ENCODE results near the gene B3GALT5. TPM values are rescaled to one million over a fixed set of nuclear protein-coding genes. Genes with fewer than 3 reads are reported as not detected.

Gene B3GALT5, protein sequence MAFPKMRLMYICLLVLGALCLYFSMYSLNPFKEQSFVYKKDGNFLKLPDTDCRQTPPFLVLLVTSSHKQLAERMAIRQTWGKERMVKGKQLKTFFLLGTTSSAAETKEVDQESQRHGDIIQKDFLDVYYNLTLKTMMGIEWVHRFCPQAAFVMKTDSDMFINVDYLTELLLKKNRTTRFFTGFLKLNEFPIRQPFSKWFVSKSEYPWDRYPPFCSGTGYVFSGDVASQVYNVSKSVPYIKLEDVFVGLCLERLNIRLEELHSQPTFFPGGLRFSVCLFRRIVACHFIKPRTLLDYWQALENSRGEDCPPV
- total RNA-seq: not detected

GRCh38 chr21:39612233-39613040, at the start of gene B3GALT5:
TSS of gene B3GALT5 (plus strand) at chr21:39612940. CDS start at chr21:39660560, 47,620 bp downstream.
- Histone ChIP-seq H3K27ac (no peak within 1 kb of the TSS), H3K4me3 (peak within 1 kb of the TSS in 1 of 2 donors; percentile 42), H3K36me3 (no peaks in the 10 kb centered on the region), H3K27me3 (peaks cover 3 to 5% of the 10 kb centered on the region in 2 donors), H3K9me3 (no peaks in the 10 kb centered on the region), H3K4me1 (peaks cover 0 to 5% of the 10 kb centered on the region in 2 donors)
- no peak for TF ChIP-seq CTCF (IDR thresholded peaks at IDR 0.05)
- no peak for DNase-seq (ENCODE audit: low spot score)

- no peak overlapping the region for H3K4me3 ChIP-seq
Measured at GRCh38 chr21:39564200-39564599, 48.5 kb upstream of the B3GALT5 start.

DNA sequence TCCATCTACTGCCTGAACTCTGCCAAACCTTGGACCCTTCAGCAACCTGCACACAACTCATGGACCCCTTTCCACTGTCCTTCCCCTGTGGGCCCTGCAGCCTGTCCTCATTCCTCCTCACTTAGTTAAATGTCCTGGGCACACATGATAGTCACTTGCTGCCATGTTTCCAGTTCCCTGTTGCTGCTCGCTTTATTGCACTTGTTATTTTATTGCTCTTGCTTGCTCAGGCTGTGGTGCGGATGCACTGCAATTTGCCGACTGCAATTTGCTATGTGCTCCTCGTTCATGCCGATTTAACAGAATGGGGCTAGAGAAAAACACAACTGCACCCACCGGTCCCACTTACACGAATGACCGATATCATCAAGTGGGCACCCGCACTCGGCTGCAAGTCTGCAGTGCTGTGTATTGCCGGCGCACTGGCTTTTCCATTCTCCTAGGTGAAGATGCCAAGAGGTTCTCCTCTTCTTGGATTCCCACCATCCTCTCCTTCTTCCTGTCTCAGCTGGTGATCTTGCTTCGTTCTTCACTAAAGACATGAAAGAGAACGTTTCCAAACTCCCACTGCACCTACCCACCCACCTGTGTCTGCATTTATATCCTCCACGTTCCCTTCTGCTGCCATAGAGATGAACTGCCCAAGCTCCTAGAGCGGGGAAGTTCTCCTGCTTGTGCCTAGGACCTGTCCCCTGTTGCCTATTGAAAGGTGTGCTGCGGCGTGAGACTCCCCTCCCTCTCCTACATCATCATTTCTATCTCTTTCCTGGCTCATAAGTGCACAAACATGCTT, 45.4 kb upstream of the B3GALT5 start:
- H3K4me3 ChIP-seq: no peak overlapping the region
- no peaks in the 10 kb centered on the region for H3K36me3 ChIP-seq
- H3K9me3 ChIP-seq: no peaks in the 10 kb centered on the region
- H3K4me1 ChIP-seq: peaks cover 0 to 11% of the 10 kb centered on the region in 2 donors
- no peak for DNase-seq (ENCODE audit: low spot score)
- no peak overlapping the region for H3K27ac ChIP-seq
- no peaks in the 10 kb centered on the region for H3K27me3 ChIP-seq
- TF ChIP-seq CTCF (IDR thresholded peaks at IDR 0.05): no peak

More at GRCh38 chr21:39564200-39564599, 48.5 kb upstream of the B3GALT5 start:
- no peak for DNase-seq (ENCODE audit: low spot score)
- no peaks in the 10 kb centered on the region for H3K36me3 ChIP-seq
- peaks cover 0 to 11% of the 10 kb centered on the region in 2 donors for H3K4me1 ChIP-seq
- peak overlapping the region in 1 of 2 donors; percentile 73 for H3K27ac ChIP-seq
- TF ChIP-seq CTCF (IDR thresholded peaks at IDR 0.05): no peak
- H3K9me3 ChIP-seq: no peaks in the 10 kb centered on the region
- H3K27me3 ChIP-seq: no peaks in the 10 kb centered on the region

DNA sequence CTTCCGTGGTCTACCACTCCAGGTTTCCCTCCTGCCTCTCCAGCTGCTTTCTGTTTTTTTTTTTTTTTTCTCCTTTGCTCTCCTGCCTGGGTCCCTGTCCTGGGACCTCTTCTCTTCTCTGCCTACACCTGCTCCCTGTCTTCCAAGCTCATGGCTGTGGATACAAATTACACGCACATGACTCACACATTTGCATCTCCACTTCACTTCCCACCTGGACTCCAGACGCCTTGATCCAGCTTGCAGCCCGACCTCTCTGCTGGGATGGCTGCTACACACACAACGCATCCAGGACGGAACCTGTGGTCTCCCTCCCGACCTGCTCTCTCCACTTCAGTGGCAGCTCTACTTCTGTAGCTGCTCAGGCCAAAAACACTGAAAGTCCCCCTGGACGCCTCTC, 44.4 kb upstream of the B3GALT5 start:
- no peak overlapping the region for H3K4me3 ChIP-seq
- H3K27me3 ChIP-seq: no peaks in the 10 kb centered on the region
- peaks cover 0 to 1% of the 10 kb centered on the region in 2 donors for H3K4me1 ChIP-seq
- no peaks in the 10 kb centered on the region for H3K9me3 ChIP-seq
- no peak for DNase-seq (ENCODE audit: low spot score)
- no peaks in the 10 kb centered on the region for H3K36me3 ChIP-seq
- no peak overlapping the region for H3K27ac ChIP-seq
- TF ChIP-seq CTCF (IDR thresholded peaks at IDR 0.05): no peak

DNA sequence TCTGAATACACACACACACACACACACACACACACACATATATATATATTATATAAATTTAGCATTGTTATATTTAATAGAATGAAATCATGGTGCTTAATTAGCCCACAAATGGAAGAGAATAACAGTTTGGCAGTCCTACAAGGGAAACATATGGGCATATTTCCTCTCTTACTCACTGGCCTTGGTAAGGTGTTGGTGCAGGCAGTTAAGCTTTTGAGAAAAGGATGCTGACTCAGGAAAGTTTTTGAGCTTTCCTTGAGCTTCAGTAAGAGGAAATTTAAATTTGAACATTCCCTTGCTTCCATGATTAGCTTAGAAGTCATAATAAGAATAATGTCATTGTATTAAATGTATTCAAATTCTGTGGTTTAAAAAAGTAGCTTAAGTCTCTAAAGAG, 37.0 kb upstream of the B3GALT5 start:
- no peaks in the 10 kb centered on the region for H3K36me3 ChIP-seq
- H3K4me3 ChIP-seq: no peak overlapping the region
- no peak for TF ChIP-seq CTCF (IDR thresholded peaks at IDR 0.05)
- no peak for DNase-seq (ENCODE audit: low spot score)
- H3K9me3 ChIP-seq: no peaks in the 10 kb centered on the region
- no peak overlapping the region for H3K27ac ChIP-seq
- no peaks in the 10 kb centered on the region for H3K4me1 ChIP-seq
- H3K27me3 ChIP-seq: no peaks in the 10 kb centered on the region

Data from right atrium auricular region (tissue), 2 donors.